NCI-H510A treated with DMSO at 0.1 percent for 48 hours (cell line): ENCODE measurements around the gene VASH2.

ENCODE experiments used
- DNase-seq: peaks from one replicate; lab custom pipeline; 2025; lab: John Stamatoyannopoulos, UW

The VASH2 gene

DNA sequence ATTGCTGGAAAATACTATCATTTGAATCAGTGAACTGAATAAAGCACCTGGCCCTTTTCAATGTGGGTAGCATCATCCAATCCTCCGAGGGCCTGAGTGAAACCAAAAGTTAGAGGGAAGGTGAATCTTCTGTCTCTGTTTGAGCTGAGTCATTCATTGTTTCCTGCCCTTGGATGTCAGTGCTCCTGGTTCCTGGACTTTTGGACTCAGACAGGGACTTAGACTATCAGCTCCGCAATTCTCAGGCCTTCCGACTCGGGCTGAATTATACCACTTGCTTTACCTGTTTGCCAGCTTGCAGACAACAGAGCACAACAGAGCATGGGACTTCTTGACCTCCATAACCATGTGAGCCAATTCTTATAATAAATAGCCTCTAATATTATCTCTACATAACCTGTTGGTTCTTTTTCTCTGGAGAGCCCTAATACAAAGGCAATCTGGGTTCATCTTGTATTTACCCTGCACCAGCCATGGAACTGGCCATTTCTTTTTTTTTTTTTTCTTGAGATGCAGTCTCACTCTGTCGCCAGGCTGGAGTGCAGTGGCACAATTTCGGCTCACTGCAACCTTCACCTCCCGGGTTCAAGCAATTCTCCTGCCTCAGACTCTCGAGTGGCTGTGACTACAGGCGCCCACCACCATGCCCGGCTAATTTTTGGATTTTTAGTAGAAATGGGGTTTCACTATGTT, 19.2 kb upstream of the VASH2 start:
- DNase-seq, result no peak

DNA sequence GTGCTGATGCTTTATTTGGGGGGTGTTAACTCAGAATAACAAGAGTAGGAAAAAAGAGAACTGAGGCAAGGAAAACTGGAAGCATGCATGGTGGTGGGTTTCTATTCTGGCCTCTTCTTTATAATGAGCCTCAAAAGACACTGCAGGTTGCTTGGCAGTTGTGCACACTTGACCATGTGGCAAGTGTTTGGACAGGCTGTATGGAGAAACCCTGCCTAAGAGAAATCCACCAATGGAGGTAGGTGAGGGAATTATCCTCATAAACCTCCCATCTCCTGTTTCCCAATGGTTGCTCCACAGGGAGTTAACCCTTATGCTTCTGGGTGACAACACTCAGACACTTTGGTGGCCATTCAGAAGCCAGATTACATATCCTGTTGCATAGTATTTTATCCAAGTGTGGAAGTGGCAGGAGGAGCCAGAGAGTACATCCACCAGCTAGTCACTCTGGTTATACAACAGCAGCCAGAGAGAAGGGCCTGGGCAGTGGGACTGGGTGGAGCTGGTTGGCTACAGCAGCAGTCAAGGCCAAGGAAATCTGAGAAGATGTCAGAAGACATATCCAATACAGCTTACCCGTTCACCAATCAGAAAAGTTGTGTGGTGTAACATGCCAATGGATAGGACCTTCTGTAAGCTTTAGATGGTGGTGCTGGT, 16.4 kb upstream of the VASH2 start:
- DNase-seq, result no peak

DNA sequence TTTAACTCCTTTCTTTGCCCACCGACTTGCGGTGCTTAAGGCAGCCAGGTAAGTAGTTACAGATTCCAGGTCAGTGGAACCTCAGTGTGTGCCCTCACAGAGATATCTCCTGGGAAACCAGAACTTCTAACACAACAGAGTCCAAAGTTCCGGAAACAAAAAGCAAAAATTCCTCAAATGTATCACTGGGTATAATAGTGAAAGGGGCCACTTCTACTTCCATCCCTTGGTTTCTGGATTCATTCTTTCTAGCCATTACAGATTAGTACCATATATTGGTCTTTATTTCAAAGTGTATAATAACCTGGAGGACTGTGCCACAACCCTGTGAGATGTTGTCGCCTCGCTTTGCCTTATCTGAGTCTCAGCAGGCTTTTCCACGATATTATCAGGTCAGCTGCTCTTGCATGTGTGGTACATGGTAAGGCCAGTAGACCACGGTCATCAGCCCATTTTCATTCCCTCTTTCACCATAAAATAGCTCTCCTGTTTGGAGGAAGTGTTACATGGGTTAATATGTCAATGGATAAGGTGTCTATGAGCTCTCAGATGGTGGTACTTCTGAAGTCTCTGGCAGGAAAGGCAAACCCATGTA, 14.9 kb upstream of the VASH2 start:
- no peak for DNase-seq

DNA sequence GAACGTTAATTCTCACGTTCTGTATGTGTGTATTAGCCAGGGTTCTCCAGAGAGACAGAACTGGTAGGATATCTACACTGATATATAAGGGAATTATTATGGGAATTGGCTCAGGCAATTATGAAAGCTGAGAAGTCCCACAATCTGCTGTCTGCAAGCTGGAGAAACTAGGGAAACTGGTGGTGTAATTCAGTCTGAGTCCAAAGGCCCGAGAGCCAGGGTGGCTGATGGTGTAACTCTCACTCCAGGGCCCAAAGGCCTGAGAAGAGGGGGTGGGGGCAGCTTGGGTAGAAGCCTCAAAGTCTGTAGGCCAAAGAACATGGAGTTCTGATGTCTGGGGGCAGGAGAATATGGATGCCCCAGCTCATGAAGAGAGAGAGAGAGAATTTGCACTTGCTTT, 13.3 kb upstream of the VASH2 start:
- DNase-seq, result no peak

DNA sequence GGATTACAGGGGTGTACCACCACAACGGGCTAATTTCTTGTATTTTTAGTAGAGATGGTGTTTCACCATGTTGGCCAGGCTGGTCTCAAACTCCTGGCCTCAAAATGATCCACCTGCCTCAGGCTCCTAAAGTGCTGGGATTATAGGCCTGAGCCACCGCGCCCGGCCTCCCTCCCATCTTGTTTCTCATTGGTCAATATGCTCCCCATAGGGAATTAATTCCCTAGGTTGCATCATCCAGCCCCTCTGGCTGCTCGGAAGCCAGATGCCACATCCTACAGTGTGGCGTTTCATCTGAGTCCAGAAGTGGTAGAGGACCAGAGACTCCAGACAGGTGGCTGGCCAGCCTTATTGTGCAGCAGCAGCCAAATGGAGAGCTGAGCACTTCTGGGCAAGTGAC, 11.5 kb upstream of the VASH2 start:
- no peak for DNase-seq

DNA sequence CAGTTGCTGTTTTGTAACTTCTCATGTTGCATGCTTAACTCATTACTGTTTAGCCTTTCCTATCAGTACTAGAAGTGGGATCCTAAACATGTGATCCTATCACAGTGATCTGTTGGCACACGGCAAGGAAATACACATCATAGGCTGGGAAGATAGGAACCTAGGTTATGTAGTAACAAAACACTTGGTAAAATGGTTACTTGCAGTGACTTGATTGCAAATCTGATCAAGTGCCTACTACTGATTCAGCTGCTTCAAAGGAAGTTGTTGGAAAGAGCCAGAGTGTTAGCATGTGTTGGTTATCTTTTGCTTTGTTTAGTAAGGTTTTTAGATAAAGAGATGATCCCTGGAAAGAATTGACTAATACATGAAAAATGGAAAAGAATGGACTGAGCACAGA, 8.9 kb upstream of the VASH2 start:
- DNase-seq, result no peak

DNA sequence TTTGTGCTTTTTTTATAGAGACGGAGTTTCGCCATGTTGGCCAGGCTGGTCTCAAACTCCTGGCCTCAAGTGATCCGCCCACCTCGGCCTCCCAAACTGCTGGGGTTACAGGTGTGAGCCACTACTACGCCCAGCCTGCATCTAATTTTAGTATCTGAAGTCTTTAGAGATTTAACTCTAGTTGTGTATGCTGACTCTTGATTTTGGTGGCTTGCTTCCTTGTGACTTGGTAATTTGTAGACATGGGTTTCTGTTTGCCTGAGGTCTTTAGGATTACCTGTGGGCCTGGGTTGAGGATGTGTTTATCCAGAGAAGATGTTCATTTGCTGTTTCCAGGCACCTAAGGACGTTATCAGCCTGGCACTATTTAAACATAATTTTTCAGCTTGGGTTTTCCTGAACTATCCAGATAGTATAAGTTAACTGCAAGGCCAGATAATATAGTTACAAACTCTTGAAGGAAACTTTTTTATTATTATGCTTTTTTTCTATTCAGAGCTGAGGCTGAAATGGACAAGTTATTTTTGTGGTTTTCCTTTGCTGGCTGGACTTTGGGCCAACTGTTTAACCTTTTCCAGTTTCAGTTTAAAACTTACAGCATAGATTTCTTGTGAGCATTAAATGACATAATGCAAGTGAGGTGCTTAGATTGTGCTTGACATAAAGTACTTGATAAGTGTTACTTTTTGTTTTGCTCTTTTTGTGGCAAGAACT, 7.5 kb upstream of the VASH2 start:
- DNase-seq, result no peak

DNA sequence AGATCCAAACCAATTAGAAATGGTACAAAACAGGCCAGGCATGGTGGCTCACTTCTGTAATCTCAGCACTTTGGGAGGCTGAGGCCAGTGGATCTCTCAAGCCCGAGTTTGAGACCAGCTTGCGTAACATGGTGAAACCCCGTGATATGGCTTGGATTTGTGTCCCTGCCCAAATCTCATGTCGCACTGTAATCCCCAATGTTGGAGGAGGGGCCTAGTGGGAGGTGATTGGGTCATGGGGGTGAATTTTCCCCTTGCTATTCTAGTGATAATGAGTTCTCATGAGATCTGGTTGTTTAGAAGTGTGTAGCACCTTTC, 7.0 kb upstream of the VASH2 start:
- no peak for DNase-seq

DNA sequence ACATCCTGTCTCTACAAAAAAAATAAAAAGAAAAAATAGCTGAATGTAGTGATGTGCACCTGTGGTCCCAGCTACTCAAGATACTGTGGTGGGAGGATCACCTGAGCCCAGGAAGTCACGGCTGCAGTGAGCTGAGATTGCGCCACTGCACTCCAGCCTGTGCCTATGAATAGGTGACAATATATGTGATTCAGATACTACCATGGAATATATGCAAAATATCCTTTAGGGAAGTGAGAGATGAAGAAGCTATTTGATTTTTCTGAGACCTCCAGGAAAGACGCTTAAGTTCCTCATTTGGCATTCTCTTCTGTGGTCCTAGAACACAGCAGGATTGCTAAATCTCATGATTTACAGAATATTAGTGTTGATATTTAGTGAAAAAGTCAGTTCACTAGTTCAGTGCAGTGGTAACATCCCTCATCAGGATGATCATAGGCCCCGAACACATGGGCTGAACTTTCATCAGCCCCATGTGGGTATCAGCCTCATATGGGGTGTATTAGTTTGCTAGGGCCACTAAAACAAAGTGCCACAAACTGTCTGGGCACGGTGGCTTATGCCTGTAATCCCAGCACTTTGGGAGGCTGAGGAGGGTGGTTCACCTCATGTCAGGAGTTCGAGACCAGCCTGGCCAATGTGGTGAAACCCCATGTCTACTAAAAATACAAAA, 6.0 kb upstream of the VASH2 start:
- no peak for DNase-seq

DNA sequence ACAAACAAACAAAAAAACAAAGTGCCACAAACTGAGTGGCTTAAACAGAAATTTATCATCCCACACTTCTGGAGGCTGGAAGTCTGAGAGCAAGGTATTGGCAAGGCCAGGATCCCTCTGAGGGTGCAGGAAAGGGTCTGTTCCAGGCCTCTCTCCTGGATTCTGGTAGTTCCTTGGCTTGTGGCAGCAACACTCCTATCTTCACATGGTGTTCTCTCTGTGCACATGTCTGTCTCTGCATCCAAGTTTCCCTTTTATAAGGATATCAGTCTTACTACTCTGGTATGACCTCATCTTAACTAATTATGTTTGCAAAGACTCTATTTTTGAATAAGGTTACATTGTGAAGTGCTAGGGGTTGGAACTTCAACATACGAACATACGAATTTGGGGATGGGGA, 5.3 kb upstream of the VASH2 start:
- no peak for DNase-seq

DNA sequence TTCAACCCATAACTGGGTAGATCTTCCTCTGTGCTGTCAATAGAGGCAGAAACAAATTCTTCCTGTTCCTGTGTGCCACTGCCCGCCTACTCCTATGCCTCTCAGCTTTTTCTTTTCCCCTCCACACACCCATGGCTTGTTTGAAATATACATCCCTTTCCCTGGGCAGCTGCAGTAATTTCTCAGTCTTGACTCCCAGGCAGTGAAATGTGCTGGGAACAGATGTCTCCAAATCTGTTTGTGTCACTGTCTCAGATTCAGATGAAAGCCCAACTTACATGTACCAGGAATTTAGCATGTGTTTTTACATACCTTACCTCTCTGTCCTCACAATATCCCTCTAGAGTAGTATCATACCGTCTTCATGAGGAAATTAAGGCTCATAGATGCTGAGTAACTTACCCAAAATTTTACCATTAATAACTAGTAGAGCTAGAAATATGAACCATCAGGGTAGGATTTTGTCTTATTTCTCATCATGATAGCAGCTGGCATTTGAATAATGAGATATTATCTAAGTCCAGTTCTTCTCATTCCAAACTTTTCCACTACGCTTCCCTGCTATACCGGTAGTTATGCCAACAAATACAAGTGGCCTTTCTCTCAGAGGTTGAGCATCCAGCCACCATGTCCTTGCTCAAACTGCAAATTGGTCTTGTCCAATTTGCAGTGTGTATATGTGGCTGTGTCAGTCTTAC, 4.7 kb upstream of the VASH2 start:
- DNase-seq, result no peak

DNA sequence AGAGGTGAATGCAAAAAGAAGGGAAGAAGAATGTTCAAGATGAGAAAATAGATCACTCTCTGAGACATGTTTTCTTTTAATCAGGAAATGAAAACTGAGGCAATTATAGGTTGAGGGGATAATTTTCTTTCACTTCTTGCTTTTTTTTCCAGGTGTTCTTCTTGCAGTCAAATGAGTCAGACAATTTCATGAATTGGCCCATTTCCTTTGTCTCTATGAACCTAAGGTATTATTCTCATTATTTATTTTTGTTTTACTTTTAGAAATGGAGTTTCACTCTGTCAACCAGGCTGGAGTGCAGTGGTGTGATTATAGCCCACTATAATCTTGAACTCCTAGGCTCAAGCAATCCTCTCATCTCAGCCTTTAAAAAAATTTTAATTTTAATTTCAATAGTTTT, 3.5 kb upstream of the VASH2 start:
- DNase-seq, result no peak

DNA sequence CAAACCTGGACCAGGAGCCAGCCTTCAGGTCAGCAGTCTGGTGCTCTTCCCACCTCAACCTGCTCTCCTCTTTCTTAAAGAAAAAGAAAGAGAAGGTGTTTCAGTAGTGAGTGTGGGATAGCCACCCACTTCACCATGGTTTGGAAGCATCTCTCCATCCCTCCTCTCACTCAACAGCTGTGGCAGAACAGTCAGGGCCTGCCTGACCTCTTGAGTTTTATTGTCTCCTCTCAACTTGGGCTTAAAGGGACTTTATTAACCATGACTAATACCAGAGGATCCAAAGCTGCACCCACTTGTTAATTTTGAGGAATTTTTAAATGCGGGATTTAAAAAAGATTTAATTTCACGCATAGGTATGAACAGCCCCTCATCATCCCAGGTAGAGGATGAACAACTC, 570 bp upstream of the VASH2 start:
- no peak for DNase-seq

DNA sequence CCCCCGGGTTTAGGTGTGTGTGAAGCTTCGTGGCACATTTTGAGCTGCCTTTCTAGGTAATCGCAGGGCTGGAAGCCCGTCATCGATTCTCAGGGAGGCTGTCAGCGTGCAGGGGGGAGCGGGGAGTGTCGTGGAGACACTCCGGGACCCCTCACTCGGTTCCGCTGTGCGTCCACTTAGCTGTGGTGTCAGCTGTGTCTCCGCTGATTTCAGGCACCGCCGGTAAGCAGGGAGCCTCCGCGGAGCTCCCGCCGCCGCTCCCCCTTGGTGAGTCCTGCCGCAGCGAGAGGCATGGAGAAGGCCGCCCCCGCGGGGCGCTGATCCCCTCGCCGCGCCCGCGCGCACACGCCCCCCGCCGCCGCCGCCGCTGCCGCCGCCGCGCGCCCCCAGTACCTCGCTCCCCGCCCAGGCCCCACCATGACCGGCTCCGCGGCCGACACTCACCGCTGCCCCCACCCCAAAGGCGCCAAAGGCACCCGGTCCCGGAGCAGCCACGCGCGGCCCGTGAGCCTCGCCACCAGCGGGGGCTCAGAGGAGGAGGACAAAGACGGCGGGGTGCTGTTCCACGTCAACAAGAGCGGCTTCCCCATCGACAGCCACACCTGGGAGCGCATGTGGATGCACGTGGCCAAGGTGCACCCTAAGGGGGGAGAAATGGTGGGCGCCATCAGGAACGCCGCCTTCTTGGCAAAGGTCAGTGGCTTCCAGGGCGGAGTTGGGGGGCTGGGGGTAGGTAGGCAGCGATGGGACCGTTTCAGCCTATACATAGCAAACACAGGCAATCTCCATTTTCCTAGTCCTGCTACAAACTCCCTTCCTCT, 995 bp downstream of the VASH2 start:
- no peak for DNase-seq

DNA sequence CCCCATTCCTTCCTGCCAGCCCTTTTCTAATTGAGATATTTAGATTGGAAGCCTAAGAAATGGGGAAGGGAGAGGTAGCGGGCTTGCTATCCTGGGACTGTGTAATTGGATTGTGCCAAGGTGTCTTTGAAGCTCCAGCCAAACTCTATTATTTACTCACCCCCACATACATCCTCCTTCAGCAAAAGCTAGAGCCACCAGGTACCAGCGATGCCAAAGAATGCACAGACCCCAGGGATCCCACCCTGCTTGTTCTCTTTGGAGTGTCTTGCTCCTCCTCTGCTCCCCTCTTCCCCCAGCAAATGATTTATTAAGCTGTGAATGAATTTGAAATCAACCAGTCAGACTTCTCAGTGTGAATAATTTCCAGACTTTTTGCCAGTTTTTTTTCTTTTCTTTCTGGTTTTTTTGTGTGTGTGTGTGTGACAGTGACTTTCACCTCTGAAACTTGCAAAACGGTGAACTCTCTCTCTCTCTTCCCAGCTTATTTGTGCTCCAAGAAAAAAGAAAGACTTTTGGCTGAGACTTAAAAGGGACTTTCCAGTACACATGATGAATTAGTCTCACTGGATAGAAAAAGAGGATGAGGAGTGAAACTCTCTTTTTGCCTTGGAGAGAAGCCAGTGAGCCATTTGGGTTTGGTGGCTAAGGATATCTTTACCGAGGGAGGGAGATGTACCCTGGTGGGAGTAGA, 1.8 kb downstream of the VASH2 start:
- DNase-seq, result no peak

DNA sequence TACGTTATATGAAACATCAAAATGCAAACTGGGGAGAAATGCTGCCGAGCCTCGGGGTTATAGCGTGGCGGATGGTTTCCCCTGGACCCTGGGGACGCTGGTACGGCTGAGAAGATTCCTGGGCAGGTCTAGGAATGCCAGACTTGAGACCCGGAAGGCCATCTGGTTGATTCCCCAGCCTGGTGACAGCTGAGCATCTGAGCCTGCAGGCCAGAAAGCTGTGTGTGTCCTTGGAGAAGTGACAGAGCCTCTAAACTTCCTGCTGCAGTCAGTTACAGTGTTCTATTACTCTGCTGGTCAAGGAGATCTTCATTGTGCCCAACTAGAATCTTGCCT, 2.3 kb downstream of the VASH2 start:
- no peak for DNase-seq

DNA sequence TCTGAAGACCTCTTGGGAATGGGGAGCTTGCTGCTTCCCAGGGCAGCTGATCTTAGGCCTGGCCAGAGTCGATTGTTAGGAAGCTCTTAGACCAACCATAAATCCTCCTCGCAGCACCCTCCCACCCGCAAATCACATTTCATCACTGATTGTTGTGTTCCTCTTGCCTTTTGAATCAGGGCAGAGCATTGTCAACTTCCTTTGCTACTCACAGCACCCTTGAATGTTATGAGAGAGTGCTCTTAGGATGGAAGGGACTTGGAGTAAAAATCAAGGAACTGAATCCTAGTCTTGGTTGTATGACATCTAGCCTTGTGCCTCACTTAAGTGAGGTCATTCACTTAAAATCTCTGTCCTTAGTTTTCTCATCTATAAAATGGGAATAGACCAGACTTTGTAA, 3.0 kb downstream of the VASH2 start:
- DNase-seq, result no peak

DNA sequence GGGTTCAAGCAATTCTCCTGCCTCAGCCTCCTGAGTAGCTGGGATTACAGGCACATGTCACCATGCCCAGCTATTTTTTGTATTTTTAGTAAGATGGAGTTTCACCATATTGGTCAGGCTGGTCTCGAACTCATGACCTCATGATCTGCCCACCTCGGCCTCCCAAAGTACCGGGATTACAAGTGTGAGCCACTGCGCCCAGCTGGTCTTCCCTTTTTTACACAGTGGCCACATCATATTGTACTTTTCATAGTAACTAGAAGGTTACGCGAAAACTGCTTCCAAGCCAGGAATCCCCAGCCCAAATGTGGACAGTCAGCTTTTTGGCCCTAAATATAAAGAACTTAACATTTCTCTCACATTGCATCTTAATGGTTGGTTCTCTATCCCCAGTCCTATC, 4.2 kb downstream of the VASH2 start:
- DNase-seq, result no peak

DNA sequence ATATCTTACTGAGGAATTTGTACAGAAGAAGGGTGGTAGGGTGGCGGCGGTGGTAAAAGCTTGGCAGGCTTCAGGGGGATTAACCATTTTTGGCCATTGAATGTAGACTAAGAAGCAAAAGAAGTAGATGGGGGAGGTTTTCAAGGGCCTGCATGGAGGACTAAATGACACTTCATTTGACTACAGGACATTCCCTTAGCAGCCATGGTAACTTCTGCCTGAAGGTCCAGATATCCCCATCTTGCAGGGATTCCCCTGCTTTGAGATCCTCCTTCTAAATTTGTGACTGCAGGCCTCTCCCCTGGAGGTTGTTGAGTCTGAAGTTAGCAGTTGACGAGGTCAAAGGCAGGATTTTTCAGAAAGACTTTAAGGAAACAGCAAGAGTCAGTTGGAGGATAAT, 4.8 kb downstream of the VASH2 start:
- DNase-seq, result no peak

DNA sequence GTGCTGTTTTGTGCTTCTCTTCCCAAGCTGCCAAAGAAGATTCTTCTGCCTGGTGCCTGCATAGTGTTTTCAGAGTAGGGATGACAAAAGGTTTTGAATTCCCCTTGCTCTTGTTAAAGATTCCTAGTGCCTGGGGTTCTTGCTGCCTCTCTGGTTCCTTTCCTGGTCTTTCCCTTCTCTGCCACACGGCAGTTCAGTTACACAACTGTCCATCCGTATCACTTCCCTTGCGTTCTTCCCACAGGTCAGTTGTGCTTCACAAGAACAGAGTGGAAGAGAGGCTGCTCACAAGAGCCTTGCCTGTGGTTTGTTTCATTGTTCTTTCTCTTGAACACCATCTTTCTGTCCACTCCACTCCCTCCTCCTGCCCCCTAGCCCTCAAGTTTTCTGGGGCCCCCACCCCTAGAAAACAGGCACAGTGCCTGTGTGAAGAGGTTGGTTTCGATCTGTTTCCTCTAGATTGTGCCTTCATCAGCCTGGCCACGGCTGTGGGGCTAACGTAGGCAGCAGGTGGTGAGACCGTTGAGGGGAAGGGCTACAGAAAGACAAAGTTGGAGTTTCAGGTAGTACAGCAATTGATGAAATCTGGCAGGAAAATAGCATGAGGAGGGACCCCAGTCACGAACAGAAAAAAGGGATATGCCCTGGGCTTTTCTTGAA, 5.8 kb downstream of the VASH2 start:
- DNase-seq, result no peak
